HuH-7.5 (cell line): ENCODE data around the gene CPM.

ENCODE experiments used
- DNase-seq: peaks from one replicate; pipeline ENCODE4 v3.0.0; 2011; ENCODE audit warnings: low spot score

CPM gene

GRCh38 chr12:68878283-68878682 is 54.7 kb downstream of the CPM start:
- DNase-seq = no peak

GRCh38 chr12:68877583-68877982 is 55.4 kb downstream of the CPM start:
- no peak for DNase-seq

- DNase-seq = no peak
Measured at GRCh38 chr12:68876461-68876860, 56.5 kb downstream of the CPM start.

- DNase-seq = no peak
Measured at GRCh38 chr12:68873316-68873715, 59.7 kb downstream of the CPM start.

GRCh38 chr12:68871921-68872320 is 61.0 kb downstream of the CPM start:
- DNase-seq = no peak

- no peak for DNase-seq
Measured at GRCh38 chr12:68871396-68871795, 61.6 kb downstream of the CPM start.

GRCh38 chr12:68870443-68870842 is 62.5 kb downstream of the CPM start:
- no peak for DNase-seq

GRCh38 chr12:68870011-68870410 is 63.0 kb downstream of the CPM start:
- no peak for DNase-seq

- DNase-seq = no peak
Measured at GRCh38 chr12:68868043-68868790, 64.8 kb downstream of the CPM start.

- DNase-seq = no peak
Measured at GRCh38 chr12:68867606-68868005, 65.4 kb downstream of the CPM start.

GRCh38 chr12:68866950-68867349 is 66.0 kb downstream of the CPM start:
- DNase-seq = no peak

- no peak for DNase-seq
Measured at GRCh38 chr12:68865399-68866164, 67.4 kb downstream of the CPM start.

- DNase-seq = no peak
Measured at GRCh38 chr12:68864604-68865003, 68.4 kb downstream of the CPM start.

- peak; percentile 19 for DNase-seq
Measured at GRCh38 chr12:68863886-68864454, 69.0 kb downstream of the CPM start.

- DNase-seq = no peak
Measured at GRCh38 chr12:68863109-68863770, 69.7 kb downstream of the CPM start.

GRCh38 chr12:68861890-68862289 is 71.1 kb downstream of the CPM start:
- DNase-seq = no peak

- DNase-seq = no peak
Measured at GRCh38 chr12:68856510-68856909, 76.5 kb downstream of the CPM start.

- DNase-seq = no peak
Measured at GRCh38 chr12:68855771-68856170, 77.2 kb downstream of the CPM start.

- no peak for DNase-seq
Measured at GRCh38 chr12:68855111-68855510, 77.9 kb downstream of the CPM start.

- no peak for DNase-seq
Measured at GRCh38 chr12:68854554-68854953, 78.4 kb downstream of the CPM start.

GRCh38 chr12:68854078-68854468 is 78.9 kb downstream of the CPM start:
- no peak for DNase-seq

- DNase-seq = no peak
Measured at GRCh38 chr12:68853396-68854077, 79.4 kb downstream of the CPM start.
